Fibroblast of lung (primary cell): Measurements from ENCODE around the gene GHDC.

ENCODE experiments used
- EZH2 ChIP-seq: IDR thresholded peaks from 2 replicates; pipeline ENCODE4 v1.5.1; 2012; ENCODE audit warnings: low read length, control low read depth, mild to moderate bottlenecking; ENCODE audit errors: missing control alignments
- TF ChIP-seq, protein P1 (sequence below), 2 donors: IDR thresholded peaks in 1 of 2; conservative IDR thresholded peaks in 1 of 2; 1 replicate in 1 of 2; 2 replicates in 1 of 2; pipeline ENCODE4 v1.5.1; 2011 to 2012; ENCODE audit warnings: low read length in 2 of 2, control low read depth in 1 of 2, inconsistent platforms in 1 of 2, low read depth in 1 of 2, mild to moderate bottlenecking in 1 of 2

GRCh38 chr17:42225646-42226045 is 31.4 kb upstream of the GHDC start:
- TF ChIP-seq, protein P1, sequence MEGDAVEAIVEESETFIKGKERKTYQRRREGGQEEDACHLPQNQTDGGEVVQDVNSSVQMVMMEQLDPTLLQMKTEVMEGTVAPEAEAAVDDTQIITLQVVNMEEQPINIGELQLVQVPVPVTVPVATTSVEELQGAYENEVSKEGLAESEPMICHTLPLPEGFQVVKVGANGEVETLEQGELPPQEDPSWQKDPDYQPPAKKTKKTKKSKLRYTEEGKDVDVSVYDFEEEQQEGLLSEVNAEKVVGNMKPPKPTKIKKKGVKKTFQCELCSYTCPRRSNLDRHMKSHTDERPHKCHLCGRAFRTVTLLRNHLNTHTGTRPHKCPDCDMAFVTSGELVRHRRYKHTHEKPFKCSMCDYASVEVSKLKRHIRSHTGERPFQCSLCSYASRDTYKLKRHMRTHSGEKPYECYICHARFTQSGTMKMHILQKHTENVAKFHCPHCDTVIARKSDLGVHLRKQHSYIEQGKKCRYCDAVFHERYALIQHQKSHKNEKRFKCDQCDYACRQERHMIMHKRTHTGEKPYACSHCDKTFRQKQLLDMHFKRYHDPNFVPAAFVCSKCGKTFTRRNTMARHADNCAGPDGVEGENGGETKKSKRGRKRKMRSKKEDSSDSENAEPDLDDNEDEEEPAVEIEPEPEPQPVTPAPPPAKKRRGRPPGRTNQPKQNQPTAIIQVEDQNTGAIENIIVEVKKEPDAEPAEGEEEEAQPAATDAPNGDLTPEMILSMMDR (conservative IDR thresholded peaks at IDR 0.05 in 1 of 2, IDR thresholded peaks at IDR 0.05 in 1 of 2; ENCODE audit: low read depth in 1 of 2, low read length in 2 of 2): no peak
- TF ChIP-seq EZH2: no peak
